ENCODE results near the gene MPL. TPM values are rescaled to one million over a fixed set of nuclear protein-coding genes. Genes with fewer than 3 reads are reported as not detected.

MPL gene
- polyA plus RNA-seq, 1 donor (not counting 4 experiments of a cell fraction or from before 2014, with no cell fraction given): not detected

DNA sequence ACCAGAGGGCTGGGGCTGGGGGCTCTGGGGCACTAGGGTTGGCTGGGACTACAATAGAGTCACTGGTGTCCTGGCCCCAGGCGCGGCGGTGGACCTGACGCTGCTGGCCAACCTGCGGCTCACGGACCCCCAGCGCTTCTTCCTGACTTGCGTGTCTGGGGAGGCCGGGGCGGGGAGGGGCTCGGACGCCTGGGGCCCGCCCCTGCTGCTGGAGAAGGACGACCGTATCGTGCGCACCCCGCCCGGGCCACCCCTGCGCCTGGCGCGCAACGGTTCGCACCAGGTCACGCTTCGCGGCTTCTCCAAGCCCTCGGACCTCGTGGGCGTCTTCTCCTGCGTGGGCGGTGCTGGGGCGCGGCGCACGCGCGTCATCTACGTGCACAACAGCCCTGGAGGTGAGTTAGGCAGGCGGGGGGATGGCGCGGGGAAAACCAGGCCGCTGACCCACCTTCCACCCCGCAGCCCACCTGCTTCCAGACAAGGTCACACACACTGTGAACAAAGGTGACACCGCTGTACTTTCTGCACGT lies 32.8 kb upstream of the MPL start:
- no peaks in the 10 kb centered on the region for H3K36me3 ChIP-seq (ENCODE audit: control insufficient read depth in 2 of 2, extremely low read depth in 1 of 2, insufficient read depth in 2 of 2, low read length in 2 of 2)
- no peaks in the 10 kb centered on the region for H3K9me1 ChIP-seq (ENCODE audit: control insufficient read depth, extremely low read depth, insufficient read depth, low read length)
- no peaks in the 10 kb centered on the region for H3K4me1 ChIP-seq (ENCODE audit: control insufficient read depth, extremely low read depth, insufficient read depth, low read length)
- H3K9me3 ChIP-seq (ENCODE audit: control insufficient read depth, low read depth, low read length): no peaks in the 10 kb centered on the region
- H3K27me3 ChIP-seq (ENCODE audit: control insufficient read depth, extremely low read depth, insufficient read depth, low read length): peaks cover 8% of the 10 kb centered on the region
- dilution Hi-C loops (cut with MboI; ENCODE audit: extremely low pct_ligation_motif_present, low sequenced_read_pairs): no loop called here
- DNase-seq (ENCODE audit: low read depth, low spot score) (no peak), FAIRE-seq (no peak)
- TF ChIP-seq EZH2 (IDR thresholded peaks at IDR 0.05; ENCODE audit: low read length): no peak
- TF ChIP-seq, protein P1, sequence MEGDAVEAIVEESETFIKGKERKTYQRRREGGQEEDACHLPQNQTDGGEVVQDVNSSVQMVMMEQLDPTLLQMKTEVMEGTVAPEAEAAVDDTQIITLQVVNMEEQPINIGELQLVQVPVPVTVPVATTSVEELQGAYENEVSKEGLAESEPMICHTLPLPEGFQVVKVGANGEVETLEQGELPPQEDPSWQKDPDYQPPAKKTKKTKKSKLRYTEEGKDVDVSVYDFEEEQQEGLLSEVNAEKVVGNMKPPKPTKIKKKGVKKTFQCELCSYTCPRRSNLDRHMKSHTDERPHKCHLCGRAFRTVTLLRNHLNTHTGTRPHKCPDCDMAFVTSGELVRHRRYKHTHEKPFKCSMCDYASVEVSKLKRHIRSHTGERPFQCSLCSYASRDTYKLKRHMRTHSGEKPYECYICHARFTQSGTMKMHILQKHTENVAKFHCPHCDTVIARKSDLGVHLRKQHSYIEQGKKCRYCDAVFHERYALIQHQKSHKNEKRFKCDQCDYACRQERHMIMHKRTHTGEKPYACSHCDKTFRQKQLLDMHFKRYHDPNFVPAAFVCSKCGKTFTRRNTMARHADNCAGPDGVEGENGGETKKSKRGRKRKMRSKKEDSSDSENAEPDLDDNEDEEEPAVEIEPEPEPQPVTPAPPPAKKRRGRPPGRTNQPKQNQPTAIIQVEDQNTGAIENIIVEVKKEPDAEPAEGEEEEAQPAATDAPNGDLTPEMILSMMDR (optimal IDR thresholded peaks at IDR 0.05 in 1 of 3, IDR thresholded peaks at IDR 0.05 in 1 of 3, conservative IDR thresholded peaks at IDR 0.05 in 1 of 3; ENCODE audit: extremely low read depth in 1 of 3, insufficient read depth in 2 of 3, low read length in 3 of 3): no peak
- H3K4me3 ChIP-seq (ENCODE audit: control insufficient read depth in 2 of 3, extremely low read depth in 1 of 3, insufficient read depth in 2 of 3, low read depth in 1 of 3, low read length in 3 of 3): no peak overlapping the region
- no peaks in the 10 kb centered on the region for H4K20me1 ChIP-seq (ENCODE audit: control insufficient read depth, extremely low read depth, insufficient read depth, low read length)
- H3K27ac ChIP-seq (ENCODE audit: control insufficient read depth, insufficient read depth, low read length): no peak overlapping the region
- H3K4me2 ChIP-seq (ENCODE audit: control insufficient read depth, extremely low read depth, insufficient read depth, low read depth, low read length): no peak overlapping the region
- H3K9ac ChIP-seq (ENCODE audit: control insufficient read depth, extremely low read depth, insufficient read depth, low read length): no peak overlapping the region
- no peak overlapping the region for H2AFZ ChIP-seq (ENCODE audit: control insufficient read depth, low read length)
- no peaks in the 10 kb centered on the region for H3K79me2 ChIP-seq (ENCODE audit: control insufficient read depth, insufficient read depth, low read length)

DNA sequence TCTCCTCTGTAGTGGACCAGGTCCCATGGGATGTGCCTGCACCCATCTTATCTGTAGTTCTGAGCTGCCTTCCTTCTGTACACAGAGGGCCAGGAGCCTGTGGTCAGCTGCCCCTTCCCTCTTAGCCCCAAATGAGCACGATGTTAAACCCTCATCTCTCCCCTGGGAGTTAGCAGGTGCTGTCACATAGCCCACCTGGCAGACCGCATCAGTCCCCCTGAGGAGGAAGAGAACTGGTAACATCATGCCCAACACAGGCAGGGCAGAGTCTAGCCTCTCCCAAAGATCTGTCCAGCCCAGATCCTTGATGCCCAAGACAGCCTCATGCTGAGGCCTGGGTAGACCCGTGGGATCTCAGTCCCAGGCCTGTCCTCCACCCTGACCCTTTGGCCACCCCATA lies 32.2 kb upstream of the MPL start:
- H3K27ac ChIP-seq (ENCODE audit: control insufficient read depth, insufficient read depth, low read length): no peak overlapping the region
- H3K9me3 ChIP-seq (ENCODE audit: control insufficient read depth, low read depth, low read length): no peaks in the 10 kb centered on the region
- H3K4me2 ChIP-seq (ENCODE audit: control insufficient read depth, extremely low read depth, insufficient read depth, low read depth, low read length): no peak overlapping the region
- no peaks in the 10 kb centered on the region for H3K36me3 ChIP-seq (ENCODE audit: control insufficient read depth in 2 of 2, extremely low read depth in 1 of 2, insufficient read depth in 2 of 2, low read length in 2 of 2)
- dilution Hi-C loops (cut with MboI; ENCODE audit: extremely low pct_ligation_motif_present, low sequenced_read_pairs): no loop called here
- no peaks in the 10 kb centered on the region for H3K4me1 ChIP-seq (ENCODE audit: control insufficient read depth, extremely low read depth, insufficient read depth, low read length)
- TF ChIP-seq EZH2 (IDR thresholded peaks at IDR 0.05; ENCODE audit: low read length): no peak
- TF ChIP-seq, protein P1 (optimal IDR thresholded peaks at IDR 0.05 in 1 of 3, IDR thresholded peaks at IDR 0.05 in 1 of 3, conservative IDR thresholded peaks at IDR 0.05 in 1 of 3; ENCODE audit: extremely low read depth in 1 of 3, insufficient read depth in 2 of 3, low read length in 3 of 3): no peak
- no peak for FAIRE-seq
- no peak overlapping the region for H2AFZ ChIP-seq (ENCODE audit: control insufficient read depth, low read length)
- peaks cover 8% of the 10 kb centered on the region for H3K27me3 ChIP-seq (ENCODE audit: control insufficient read depth, extremely low read depth, insufficient read depth, low read length)
- no peaks in the 10 kb centered on the region for H3K79me2 ChIP-seq (ENCODE audit: control insufficient read depth, insufficient read depth, low read length)
- H3K9me1 ChIP-seq (ENCODE audit: control insufficient read depth, extremely low read depth, insufficient read depth, low read length): no peaks in the 10 kb centered on the region
- no peak overlapping the region for H3K9ac ChIP-seq (ENCODE audit: control insufficient read depth, extremely low read depth, insufficient read depth, low read length)
- H3K4me3 ChIP-seq (ENCODE audit: control insufficient read depth in 2 of 3, extremely low read depth in 1 of 3, insufficient read depth in 2 of 3, low read depth in 1 of 3, low read length in 3 of 3): no peak overlapping the region
- DNase-seq (ENCODE audit: low read depth, low spot score): no peak
- no peaks in the 10 kb centered on the region for H4K20me1 ChIP-seq (ENCODE audit: control insufficient read depth, extremely low read depth, insufficient read depth, low read length)

Data from keratinocyte (primary cell).